ENCODE measurements around the gene SLC25A47.

SLC25A47 gene

GRCh38 chr14:100332071-100332639 is 9.0 kb downstream of the SLC25A47 start:
- Histone ChIP-seq H3K4me2 (ENCODE audit: insufficient read depth, low read length, poor library complexity, severe bottlenecking) (no peak overlapping the region), H2BK5ac (ENCODE audit: low read length) (peak overlapping the region; percentile 39), H2BK12ac (ENCODE audit: low read length) (no peak overlapping the region), H3K9ac (ENCODE audit: low read depth, low read length, poor library complexity) (no peak overlapping the region), H3K4me1 (ENCODE audit: control insufficient read depth in 2 of 2, insufficient read depth in 1 of 2, low read depth in 1 of 2, low read length in 2 of 2) (no peaks in the 10 kb centered on the region), H3K79me1 (ENCODE audit: low read depth, low read length) (no peaks in the 10 kb centered on the region), H3K14ac (ENCODE audit: low read length) (peak overlapping the region; percentile 56), H4K91ac (ENCODE audit: low read depth, low read length, poor library complexity) (no peak overlapping the region), H3K4ac (ENCODE audit: low read length) (no peak overlapping the region), H2AK5ac (ENCODE audit: low read depth, low read length) (peak overlapping the region; percentile 63), H3K18ac (ENCODE audit: low read length) (peak overlapping the region; percentile 76), H2BK120ac (ENCODE audit: low read depth, low read length) (no peak overlapping the region), H2BK15ac (ENCODE audit: low read length) (peak overlapping the region; percentile 43), H3K23ac (ENCODE audit: low read depth, low read length, poor library complexity) (peak overlapping the region; percentile 80), H2AFZ (ENCODE audit: low read length) (no peak overlapping the region), H4K8ac (ENCODE audit: low read depth, low read length) (no peak overlapping the region), H3K9me3 (replicated peaks in 1 of 2; ENCODE audit: control insufficient read depth in 2 of 2, insufficient read depth in 1 of 2, low read depth in 1 of 2, low read length in 2 of 2) (no peaks in the 10 kb centered on the region), H3K36me3 (replicated peaks in 1 of 2; ENCODE audit: control insufficient read depth in 2 of 2, insufficient read depth in 2 of 2, low read length in 2 of 2) (peaks cover 9 to 24% of the 10 kb centered on the region in 2 donors), H3K27ac (replicated peaks; ENCODE audit: low read length) (no peak overlapping the region), H3K4me3 (ENCODE audit: low read length in 2 of 2) (no peak overlapping the region), H3K27me3 (ENCODE audit: control insufficient read depth in 3 of 3, insufficient read depth in 3 of 3, low read depth in 1 of 3, low read length in 3 of 3) (no peaks in the 10 kb centered on the region)
- WGBS, 2 donors (ENCODE audit: extremely low coverage in 2 of 2, insufficient read length in 2 of 2, insufficient replicate concordance in 1 of 2): no CpG with 5 or more reads among the region's 11 CpGs
- no peak for DNase-seq (ENCODE audit: low spot score)

- Histone ChIP-seq H3K4me3 (ENCODE audit: low read length in 2 of 2) (no peak overlapping the region), H3K9me3 (replicated peaks in 1 of 2; ENCODE audit: control insufficient read depth in 2 of 2, insufficient read depth in 1 of 2, low read depth in 1 of 2, low read length in 2 of 2) (no peaks in the 10 kb centered on the region), H3K23ac (ENCODE audit: low read depth, low read length, poor library complexity) (no peak overlapping the region), H2BK120ac (ENCODE audit: low read depth, low read length) (no peak overlapping the region), H4K91ac (ENCODE audit: low read depth, low read length, poor library complexity) (no peak overlapping the region), H3K9ac (ENCODE audit: low read depth, low read length, poor library complexity) (no peak overlapping the region), H2BK12ac (ENCODE audit: low read length) (no peak overlapping the region), H3K36me3 (replicated peaks in 1 of 2; ENCODE audit: control insufficient read depth in 2 of 2, insufficient read depth in 2 of 2, low read length in 2 of 2) (peaks cover 11 to 31% of the 10 kb centered on the region in 2 donors), H3K4ac (ENCODE audit: low read length) (no peak overlapping the region), H2AK5ac (ENCODE audit: low read depth, low read length) (no peak overlapping the region), H3K14ac (ENCODE audit: low read length) (no peak overlapping the region), H3K4me2 (ENCODE audit: insufficient read depth, low read length, poor library complexity, severe bottlenecking) (no peak overlapping the region), H2BK5ac (ENCODE audit: low read length) (no peak overlapping the region), H3K27ac (replicated peaks; ENCODE audit: low read length) (no peak overlapping the region), H3K18ac (ENCODE audit: low read length) (peak overlapping the region; percentile 3), H2AFZ (ENCODE audit: low read length) (no peak overlapping the region), H3K79me1 (ENCODE audit: low read depth, low read length) (peaks cover 1% of the 10 kb centered on the region), H3K4me1 (ENCODE audit: control insufficient read depth in 2 of 2, insufficient read depth in 1 of 2, low read depth in 1 of 2, low read length in 2 of 2) (no peaks in the 10 kb centered on the region), H4K8ac (ENCODE audit: low read depth, low read length) (no peak overlapping the region), H2BK15ac (ENCODE audit: low read length) (no peak overlapping the region), H3K27me3 (ENCODE audit: control insufficient read depth in 3 of 3, insufficient read depth in 3 of 3, low read depth in 1 of 3, low read length in 3 of 3) (no peaks in the 10 kb centered on the region)
- DNase-seq (ENCODE audit: low spot score): no peak
- WGBS, 2 donors (ENCODE audit: extremely low coverage in 2 of 2, insufficient read length in 2 of 2, insufficient replicate concordance in 1 of 2): no CpG with 5 or more reads among the region's 8 CpGs
Measured at GRCh38 chr14:100332797-100333196, 9.7 kb downstream of the SLC25A47 start.

- no peak overlapping the region for H3K27ac ChIP-seq (replicated peaks; ENCODE audit: low read length)
- no peaks in the 10 kb centered on the region for H3K27me3 ChIP-seq (ENCODE audit: control insufficient read depth in 3 of 3, insufficient read depth in 3 of 3, low read depth in 1 of 3, low read length in 3 of 3)
- no peak overlapping the region for H3K18ac ChIP-seq (ENCODE audit: low read length)
- no peaks in the 10 kb centered on the region for H3K9me3 ChIP-seq (replicated peaks in 1 of 2; ENCODE audit: control insufficient read depth in 2 of 2, insufficient read depth in 1 of 2, low read depth in 1 of 2, low read length in 2 of 2)
- no peak overlapping the region for H2AK5ac ChIP-seq (ENCODE audit: low read depth, low read length)
- no CpG with 5 or more reads among the region's 8 CpGs for WGBS, 2 donors (ENCODE audit: extremely low coverage in 2 of 2, insufficient read length in 2 of 2, insufficient replicate concordance in 1 of 2)
- H2BK12ac ChIP-seq (ENCODE audit: low read length): no peak overlapping the region
- H3K23ac ChIP-seq (ENCODE audit: low read depth, low read length, poor library complexity): no peak overlapping the region
- no peaks in the 10 kb centered on the region for H3K4me1 ChIP-seq (ENCODE audit: control insufficient read depth in 2 of 2, insufficient read depth in 1 of 2, low read depth in 1 of 2, low read length in 2 of 2)
- H2BK15ac ChIP-seq (ENCODE audit: low read length): no peak overlapping the region
- peak overlapping the region; percentile 21 for H2BK5ac ChIP-seq (ENCODE audit: low read length)
- H3K14ac ChIP-seq (ENCODE audit: low read length): no peak overlapping the region
- no peak overlapping the region for H2BK120ac ChIP-seq (ENCODE audit: low read depth, low read length)
- peaks cover 1% of the 10 kb centered on the region for H3K79me1 ChIP-seq (ENCODE audit: low read depth, low read length)
- no peak for DNase-seq (ENCODE audit: low spot score)
- no peak overlapping the region for H2AFZ ChIP-seq (ENCODE audit: low read length)
- no peak overlapping the region for H4K8ac ChIP-seq (ENCODE audit: low read depth, low read length)
- no peak overlapping the region for H3K9ac ChIP-seq (ENCODE audit: low read depth, low read length, poor library complexity)
- H3K36me3 ChIP-seq (replicated peaks in 1 of 2; ENCODE audit: control insufficient read depth in 2 of 2, insufficient read depth in 2 of 2, low read length in 2 of 2): peaks cover 11 to 34% of the 10 kb centered on the region in 2 donors
- no peak overlapping the region for H3K4me3 ChIP-seq (ENCODE audit: low read length in 2 of 2)
- H4K91ac ChIP-seq (ENCODE audit: low read depth, low read length, poor library complexity): no peak overlapping the region
- H3K4ac ChIP-seq (ENCODE audit: low read length): no peak overlapping the region
- no peak overlapping the region for H3K4me2 ChIP-seq (ENCODE audit: insufficient read depth, low read length, poor library complexity, severe bottlenecking)
Measured at GRCh38 chr14:100333311-100333710, 10.2 kb downstream of the SLC25A47 start.

- Histone ChIP-seq H2AK5ac (ENCODE audit: low read depth, low read length) (no peak overlapping the region), H3K23ac (ENCODE audit: low read depth, low read length, poor library complexity) (no peak overlapping the region), H3K4me3 (ENCODE audit: low read length in 2 of 2) (no peak overlapping the region), H3K4ac (ENCODE audit: low read length) (no peak overlapping the region), H3K27ac (replicated peaks; ENCODE audit: low read length) (no peak overlapping the region), H2BK12ac (ENCODE audit: low read length) (no peak overlapping the region), H3K36me3 (replicated peaks in 1 of 2; ENCODE audit: control insufficient read depth in 2 of 2, insufficient read depth in 2 of 2, low read length in 2 of 2) (peaks cover 11 to 34% of the 10 kb centered on the region in 2 donors), H3K4me2 (ENCODE audit: insufficient read depth, low read length, poor library complexity, severe bottlenecking) (no peak overlapping the region), H2AFZ (ENCODE audit: low read length) (no peak overlapping the region), H2BK5ac (ENCODE audit: low read length) (peak overlapping the region; percentile 21), H2BK120ac (ENCODE audit: low read depth, low read length) (no peak overlapping the region), H2BK15ac (ENCODE audit: low read length) (no peak overlapping the region), H3K9me3 (replicated peaks in 1 of 2; ENCODE audit: control insufficient read depth in 2 of 2, insufficient read depth in 1 of 2, low read depth in 1 of 2, low read length in 2 of 2) (no peaks in the 10 kb centered on the region), H3K14ac (ENCODE audit: low read length) (no peak overlapping the region), H3K18ac (ENCODE audit: low read length) (no peak overlapping the region), H3K79me1 (ENCODE audit: low read depth, low read length) (peaks cover 1% of the 10 kb centered on the region), H3K27me3 (ENCODE audit: control insufficient read depth in 3 of 3, insufficient read depth in 3 of 3, low read depth in 1 of 3, low read length in 3 of 3) (no peaks in the 10 kb centered on the region), H3K9ac (ENCODE audit: low read depth, low read length, poor library complexity) (no peak overlapping the region), H3K4me1 (ENCODE audit: control insufficient read depth in 2 of 2, insufficient read depth in 1 of 2, low read depth in 1 of 2, low read length in 2 of 2) (no peaks in the 10 kb centered on the region), H4K8ac (ENCODE audit: low read depth, low read length) (no peak overlapping the region), H4K91ac (ENCODE audit: low read depth, low read length, poor library complexity) (no peak overlapping the region)
- DNase-seq (ENCODE audit: low spot score): no peak
- WGBS, 2 donors (ENCODE audit: extremely low coverage in 2 of 2, insufficient read length in 2 of 2, insufficient replicate concordance in 1 of 2): no CpG with 5 or more reads among the region's 7 CpGs
Measured at GRCh38 chr14:100333827-100334226, 10.7 kb downstream of the SLC25A47 start.

All from neuronal stem cell (in vitro differentiated cells).